Endothelial cell of umbilical vein (primary cell): ENCODE results near the gene SUPT3H. TPM values are rescaled to one million over a fixed set of nuclear protein-coding genes. Genes with fewer than 3 reads are reported as not detected.

Source experiments
- BruUV-seq: library from RNA; stranded (reverse); fragments of 400-500 nt; replicated peaks from 2 replicates; lab custom pipeline; 2021; lab: Mats Ljungman, UMichigan
- CTCF ChIA-PET: fragments of 300-600, 350-600 bp; sonication (Branson Sonifier 250); formaldehyde crosslinking; loops from one replicate; lab custom pipeline; 2021; ENCODE audit warnings: antibody characterized with exemption, inconsistent platforms; lab: Charles Lee
- POLR2A ChIA-PET: fragments of 300-600, 350-600 bp; sonication (Branson Sonifier 250); formaldehyde crosslinking; loops from one replicate; lab custom pipeline; 2021; ENCODE audit warnings: antibody characterized with exemption, inconsistent platforms; lab: Charles Lee
- DNase-seq: peaks from one replicate; pipeline ENCODE4 v3.0.0-alpha.2; 2011; ENCODE audit warnings: low read depth, low spot score
- FAIRE-seq: peaks from 2 replicates; lab custom pipeline; 2011; peaks lifted over from hg19 to GRCh38; lab: Jason Lieb, UNC
- H2AFZ ChIP-seq: 2 replicates; pipeline ENCODE4 v1.6.0; 2012; ENCODE audit warnings: low read depth, low read length, control low read depth, inconsistent platforms
- H3K27ac ChIP-seq: 2 replicates; pipeline ENCODE4 v1.5.1; 2011; ENCODE audit warnings: low read depth, mild to moderate bottlenecking, control low read depth, low read length, moderate library complexity; ENCODE audit not compliant: insufficient read depth
- H3K27me3 ChIP-seq, 2 experiments: 2 replicates each; pipeline versions ENCODE4 v1.6.0 to v1.6.1; 2011; ENCODE audit warnings: low read length in 2 of 2, mixed read lengths in 1 of 2; ENCODE audit not compliant: control insufficient read depth in 2 of 2, insufficient read depth in 2 of 2
- H3K36me3 ChIP-seq, 2 experiments: 2 replicates in 1 of 2; 3 replicates in 1 of 2; pipeline ENCODE4 v1.5.1; 2011; ENCODE audit warnings: low read length in 2 of 2, mild to moderate bottlenecking in 1 of 2, moderate library complexity in 1 of 2; ENCODE audit not compliant: control insufficient read depth in 2 of 2, insufficient read depth in 2 of 2; ENCODE audit errors: extremely low read depth in 1 of 2
- H3K4me1 ChIP-seq: 3 replicates; pipeline ENCODE4 v1.5.1; 2011; ENCODE audit warnings: mild to moderate bottlenecking, low read length; ENCODE audit not compliant: control insufficient read depth, insufficient read depth; ENCODE audit errors: extremely low read depth
- H3K4me2 ChIP-seq: 2 replicates; pipeline ENCODE4 v1.6.1; 2011; ENCODE audit warnings: low read length, control low read depth, mixed read lengths; ENCODE audit not compliant: insufficient read depth
- H3K4me3 ChIP-seq, 3 experiments: fragments of 200-600 bp in 1 of 3; sonication (generic), shearing (Covaris generic) in 1 of 3; replicated peaks in 1 of 3; 2 replicates each; pipeline ENCODE4 v1.5.1; 2011 to 2016; ENCODE audit warnings: control low read depth in 3 of 3, low read length in 3 of 3, mild to moderate bottlenecking in 2 of 3, inconsistent platforms in 1 of 3, low read depth in 1 of 3, moderate library complexity in 1 of 3; ENCODE audit not compliant: insufficient read depth in 1 of 3
- H3K79me2 ChIP-seq: 2 replicates; pipeline ENCODE4 v1.6.0; 2012; ENCODE audit warnings: low read length, inconsistent platforms; ENCODE audit not compliant: control insufficient read depth, insufficient read depth
- H3K9ac ChIP-seq: replicated peaks from 2 replicates; pipeline ENCODE3; 2011; ENCODE audit warnings: low read length, control low read depth; ENCODE audit not compliant: insufficient read depth; ENCODE audit errors: extremely low read depth
- H3K9me1 ChIP-seq: replicated peaks from 3 replicates; pipeline ENCODE4 v1.6.0; 2011; ENCODE audit warnings: mild to moderate bottlenecking, low read length; ENCODE audit not compliant: control insufficient read depth, insufficient read depth; ENCODE audit errors: extremely low read depth
- H3K9me3 ChIP-seq: replicated peaks from 2 replicates; pipeline ENCODE4 v1.5.1; 2012; ENCODE audit warnings: low read length, inconsistent platforms; ENCODE audit not compliant: control insufficient read depth, insufficient read depth
- H4K20me1 ChIP-seq: replicated peaks from 2 replicates; pipeline ENCODE3; 2011; ENCODE audit warnings: mild to moderate bottlenecking, low read length; ENCODE audit not compliant: control insufficient read depth, insufficient read depth; ENCODE audit errors: extremely low read depth
- CTCF ChIP-seq, 2 donors: IDR thresholded peaks; 1 replicate in 1 of 2; 2 replicates in 1 of 2; pipeline ENCODE4 v1.5.1; 2011; ENCODE audit warnings: low read length in 2 of 2, mild to moderate bottlenecking in 2 of 2, moderate library complexity in 2 of 2, control low read depth in 1 of 2, inconsistent platforms in 1 of 2, low read depth in 1 of 2; ENCODE audit not compliant: insufficient read depth in 1 of 2; ENCODE audit errors: extremely low read depth in 1 of 2
- EZH2 ChIP-seq: IDR thresholded peaks from 2 replicates; pipeline ENCODE4 v1.6.1; 2012; ENCODE audit warnings: borderline replicate concordance, low read depth, mild to moderate bottlenecking, moderate library complexity, low read length, inconsistent platforms; ENCODE audit not compliant: severe bottlenecking
- FOS ChIP-seq: IDR thresholded peaks from 2 replicates; pipeline ENCODE4 v1.6.1; 2011; ENCODE audit warnings: mild to moderate bottlenecking, low read length, moderate library complexity, borderline replicate concordance; ENCODE audit not compliant: insufficient read depth
- GATA2 ChIP-seq: IDR thresholded peaks from 2 replicates; pipeline ENCODE4 v1.7.0; 2011; ENCODE audit warnings: low read depth, mild to moderate bottlenecking, moderate library complexity, mixed read lengths, low read length; ENCODE audit not compliant: insufficient read length, insufficient read depth
- JUN ChIP-seq: IDR thresholded peaks from 2 replicates; pipeline ENCODE4 v1.6.1; 2011; ENCODE audit warnings: borderline replicate concordance, low read depth; ENCODE audit not compliant: insufficient read length, insufficient read depth
- MAX ChIP-seq: IDR thresholded peaks from 2 replicates; pipeline ENCODE4 v1.6.1; 2011; ENCODE audit not compliant: insufficient read depth, insufficient read length
- MYC ChIP-seq: IDR thresholded peaks from one replicate; pipeline ENCODE4 v1.6.1; 2011; ENCODE audit warnings: mild to moderate bottlenecking, low read depth, low read length
- POLR2A ChIP-seq: IDR thresholded peaks from 2 replicates; pipeline ENCODE4 v1.6.1; 2012; ENCODE audit warnings: low read depth, mild to moderate bottlenecking, control low read depth, low read length
- POLR2AphosphoS5 ChIP-seq: IDR thresholded peaks from 2 replicates; pipeline ENCODE4 v1.6.1; 2012; ENCODE audit warnings: low read depth, mild to moderate bottlenecking, control low read depth, low read length, moderate library complexity; ENCODE audit not compliant: insufficient read depth
- dilution Hi-C: fragments of 300-500 bp; cut with MboI; formaldehyde crosslinking; loops from one replicate; pipeline ENCODE4 v1.15.0; 2019; ENCODE audit warnings: low sequenced_read_pairs; ENCODE audit not compliant: extremely low pct_ligation_motif_present
- intact Hi-C: fragments of 100-400 bp; cut with micrococcal nuclease; formaldehyde crosslinking; loops from one replicate; pipeline ENCODE4 v1.10.0; 2022
- polyA plus RNA-seq, 4 experiments: library from polyadenylated mRNA; depleted of rRNA in 3 of 4; stranded (reverse) in 3 of 4; unstranded in 1 of 4; fragments of >200 nt; gene quantifications; 2 replicates each; pipeline versions ENCODE4 v1.2.1 to v1.2.3, GENCODE V29; 2011 to 2012; ENCODE audit warnings: missing spikeins in 1 of 4
- total RNA-seq: library from RNA; stranded (reverse); gene quantifications from 2 replicates; pipeline ENCODE4 v1.2.3, GENCODE V29; 2021

Gene SUPT3H
- total and polyA plus RNA-seq, 2 donors (not counting 3 experiments of a cell fraction or from before 2014, with no cell fraction given): 8.3 to 9.8 TPM

- intact Hi-C loops (no loop called here), dilution Hi-C loops (no loop called here)
- no peaks in the 10 kb centered on the region for H3K4me1 ChIP-seq
- ChIA-PET CTCF (no interaction called here), POLR2A (no interaction called here)
- no peak overlapping the region for H3K4me3 ChIP-seq
- H3K27me3 ChIP-seq: peaks cover 4 to 7% of the 10 kb centered on the region in 2 experiments
- TF ChIP-seq GATA2 (no peak), MYC (no peak), JUN (no peak), FOS (no peak), CTCF (IDR thresholded peaks at IDR 0.05; ENCODE audit: extremely low read depth in 1 of 2, insufficient read depth in 1 of 2, low read depth in 1 of 2, low read length in 2 of 2) (no peak), MAX (no peak), POLR2A (no peak), EZH2 (no peak), POLR2AphosphoS5 (no peak)
- H3K9me3 ChIP-seq: no peaks in the 10 kb centered on the region
- H3K79me2 ChIP-seq: no peaks in the 10 kb centered on the region
- no peak overlapping the region for H3K4me2 ChIP-seq
- no peak overlapping the region for H3K27ac ChIP-seq
- H4K20me1 ChIP-seq: no peaks in the 10 kb centered on the region
- BruUV-seq: no TSS peak
- H2AFZ ChIP-seq: no peak overlapping the region
- no peak for DNase-seq
- no peaks in the 10 kb centered on the region for H3K36me3 ChIP-seq
- FAIRE-seq: no peak
- no peaks in the 10 kb centered on the region for H3K9me1 ChIP-seq
- H3K9ac ChIP-seq: no peak overlapping the region
These were observed 573.1 kb downstream of the SUPT3H start for GRCh38 chr6:44804546-44805159.
